Measurements from ENCODE around the gene SCN8A.
"Not testable (repeated sequence)": the region's sequence is repeated elsewhere in the genome, so short reads cannot be mapped to it uniquely, and the experiment has no call there.

SCN8A gene

DNA sequence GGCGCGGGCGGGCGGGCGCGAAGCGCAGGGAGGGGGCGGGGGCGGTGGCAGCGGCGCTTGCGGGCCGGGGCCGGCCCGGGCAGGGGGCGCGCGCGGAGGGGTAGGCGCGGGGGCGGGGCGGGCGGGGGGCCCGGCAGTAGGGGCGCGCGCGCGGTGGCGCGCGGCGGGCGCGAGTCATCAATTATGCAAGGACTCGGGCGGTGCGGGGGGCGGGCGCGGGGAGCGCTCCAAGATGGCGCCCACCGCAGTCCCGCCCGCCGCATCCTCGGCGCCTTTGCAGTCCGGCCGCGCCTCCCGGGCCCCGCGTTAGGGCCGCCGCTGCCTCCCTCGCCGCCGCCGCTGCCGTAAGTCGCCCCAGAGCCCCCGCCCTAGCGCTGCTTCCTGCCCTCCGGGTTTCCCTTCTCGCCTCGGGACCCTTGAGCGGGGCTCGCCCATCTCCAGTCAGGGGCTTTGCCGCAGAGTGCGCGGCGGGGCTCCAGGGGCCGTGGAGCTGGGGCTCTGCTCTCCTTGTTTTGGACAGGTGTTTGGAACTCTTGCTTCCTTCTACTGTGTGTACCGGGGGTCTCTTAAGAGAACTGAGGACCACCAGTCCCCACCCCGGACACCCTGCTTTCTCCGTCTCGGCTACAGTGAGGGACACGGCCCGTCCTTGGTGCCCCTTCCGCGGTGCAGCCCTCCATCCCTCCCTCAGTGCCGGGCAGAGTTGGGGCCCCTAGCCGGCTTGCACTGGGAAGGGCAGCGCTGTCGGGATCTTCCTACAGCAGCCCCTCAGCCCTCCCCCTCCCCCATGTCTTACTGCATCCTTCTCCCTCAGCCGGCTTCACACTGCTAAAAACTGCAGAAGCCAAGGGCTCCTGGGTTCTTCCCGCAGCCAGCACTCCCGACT lies at the start of gene SCN8A:
Gene SCN8A (plus strand): TSS at position 218 of the 886 bp plus-strand sequence. CDS start 71,585 bp downstream, outside the sequence.
- DNase-seq: peak; percentile 77

DNA sequence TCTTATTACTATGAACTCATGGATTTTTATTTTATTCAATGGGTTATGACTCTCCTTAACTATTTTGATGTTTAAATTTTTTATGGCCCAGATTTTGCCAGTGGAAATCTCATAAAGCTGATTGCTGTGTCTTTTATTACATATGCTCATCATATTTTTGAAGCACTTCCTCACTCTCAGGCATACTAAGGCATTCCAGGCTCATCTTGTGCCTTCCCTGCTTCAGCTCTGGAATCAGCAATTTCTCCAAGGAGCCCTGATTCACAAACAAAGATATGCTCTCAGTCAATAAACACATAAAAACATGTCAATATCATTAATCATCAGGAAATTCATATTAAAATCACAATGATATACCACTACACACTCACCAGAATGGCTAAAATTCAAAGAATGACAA lies 44.9 kb upstream of the SCN8A start:
- DNase-seq: no peak

DNA sequence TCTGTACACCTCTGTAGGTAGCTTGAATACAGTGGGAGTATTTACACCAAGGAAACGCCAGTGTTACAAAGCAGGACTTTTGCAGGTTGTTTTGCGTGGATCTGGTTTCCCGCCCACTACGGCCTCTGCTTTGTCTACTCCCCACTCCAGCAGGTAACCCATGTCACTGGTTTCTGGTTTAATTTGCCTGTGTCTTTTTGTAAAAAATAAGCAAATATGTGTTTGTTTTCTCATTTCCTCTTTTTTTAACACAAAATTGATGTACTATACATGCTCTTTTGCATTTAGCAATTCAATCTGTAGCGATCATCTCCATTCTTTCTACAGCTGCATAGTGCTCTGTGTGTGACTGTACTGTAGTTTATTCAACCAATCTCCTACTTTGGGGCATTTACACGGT lies 43.4 kb upstream of the SCN8A start:
- no peak for DNase-seq

DNA sequence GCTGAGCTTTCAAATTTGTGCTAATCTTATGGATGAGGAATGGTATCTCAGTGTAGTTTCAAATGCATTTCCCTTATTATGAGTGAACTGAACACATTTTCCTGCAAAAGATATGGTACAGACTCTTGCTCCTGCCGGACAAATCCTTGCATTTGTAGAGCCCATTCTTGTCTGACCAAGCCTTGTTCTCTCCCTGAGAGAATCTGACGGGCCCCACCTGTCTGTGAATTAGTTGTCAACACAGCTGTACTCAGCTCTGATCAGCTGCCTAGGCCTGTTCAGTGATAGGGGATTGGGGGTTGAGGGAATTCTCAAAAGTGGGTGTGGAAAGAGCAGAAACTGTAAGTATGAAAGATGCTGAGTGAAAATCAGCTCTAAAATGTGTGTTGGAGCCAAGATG lies 42.8 kb upstream of the SCN8A start:
- DNase-seq: no peak

DNA sequence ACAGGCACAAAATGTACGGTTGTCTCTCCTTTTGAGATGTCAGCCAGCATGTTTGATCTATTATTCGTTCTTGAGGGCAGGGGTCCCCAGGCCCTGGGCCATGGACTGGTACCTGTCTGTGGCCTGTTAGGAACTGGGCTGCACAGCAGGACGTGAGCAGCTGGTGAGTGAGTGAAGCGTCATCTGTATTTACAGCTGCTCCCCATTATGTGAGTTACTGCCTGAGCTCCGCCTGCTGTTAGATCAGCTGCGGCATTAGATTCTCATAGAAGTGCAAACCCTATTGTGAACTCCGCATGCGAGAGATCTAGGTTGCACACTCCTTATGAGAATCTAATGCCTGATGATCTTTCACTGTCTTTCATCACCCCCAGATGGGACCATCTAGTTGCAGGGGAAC lies 41.4 kb upstream of the SCN8A start:
- DNase-seq: peak; percentile 60

DNA sequence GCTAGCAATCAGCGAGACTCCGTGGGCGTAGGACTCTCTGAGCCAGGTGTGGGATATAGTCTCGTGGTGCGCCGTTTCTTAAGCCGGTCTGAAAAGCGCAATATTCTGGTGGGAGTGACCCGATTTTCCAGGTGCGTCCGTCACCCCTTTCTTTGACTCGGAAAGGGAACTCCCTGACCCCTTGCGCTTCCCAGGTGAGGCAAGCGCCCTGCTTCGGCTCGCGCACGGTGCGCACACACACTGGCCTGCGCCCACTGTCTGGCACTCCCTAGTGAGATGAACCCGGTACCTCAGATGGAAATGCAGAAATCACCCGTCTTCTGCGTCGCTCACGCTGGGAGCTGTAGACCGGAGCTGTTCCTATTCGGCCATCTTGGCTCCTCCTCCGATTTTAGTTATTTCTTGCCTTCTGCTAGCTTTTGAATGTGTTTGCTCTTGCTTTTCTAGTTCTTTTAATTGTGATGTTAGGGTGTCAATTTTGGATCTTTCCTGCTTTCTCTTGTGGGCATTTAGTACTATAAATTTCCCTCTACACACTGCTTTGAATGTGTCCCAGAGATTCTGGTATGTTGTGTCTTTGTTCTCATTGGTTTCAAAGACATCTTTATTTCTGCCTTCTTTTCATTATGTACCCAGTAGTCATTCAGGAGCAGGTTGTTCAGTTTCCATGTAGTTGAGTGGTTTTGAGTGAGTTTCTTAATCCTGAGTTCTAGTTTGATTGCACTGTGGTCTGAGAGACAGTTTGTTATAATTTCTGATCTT lies 22.6 kb upstream of the SCN8A start:
- not testable (repeated sequence) for DNase-seq

DNA sequence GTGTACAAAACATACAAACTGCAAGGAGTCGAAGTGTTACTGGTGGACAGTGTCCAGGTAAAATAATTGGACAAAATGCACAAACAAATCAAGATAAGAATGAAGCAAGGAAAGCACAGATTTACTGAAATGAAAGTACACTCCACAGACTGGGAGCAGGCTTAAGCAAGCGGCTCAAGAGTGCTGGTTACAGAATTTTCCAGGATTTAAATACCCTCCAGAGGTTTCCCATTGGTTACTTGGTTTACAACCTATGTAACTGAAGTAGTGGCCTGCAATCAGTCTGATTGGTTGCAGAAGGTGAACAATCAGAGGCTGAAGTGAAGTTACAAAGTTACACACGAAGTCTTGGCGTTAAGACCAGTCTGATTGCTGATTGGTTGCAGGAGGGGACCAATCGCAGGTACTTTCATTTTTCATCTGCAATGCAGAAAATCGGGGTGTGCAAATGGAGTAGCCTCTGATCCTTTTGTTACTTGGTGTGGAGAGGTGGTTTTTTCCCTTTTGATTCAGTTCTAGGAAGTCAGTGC lies 11.6 kb upstream of the SCN8A start:
- no peak for DNase-seq

DNA sequence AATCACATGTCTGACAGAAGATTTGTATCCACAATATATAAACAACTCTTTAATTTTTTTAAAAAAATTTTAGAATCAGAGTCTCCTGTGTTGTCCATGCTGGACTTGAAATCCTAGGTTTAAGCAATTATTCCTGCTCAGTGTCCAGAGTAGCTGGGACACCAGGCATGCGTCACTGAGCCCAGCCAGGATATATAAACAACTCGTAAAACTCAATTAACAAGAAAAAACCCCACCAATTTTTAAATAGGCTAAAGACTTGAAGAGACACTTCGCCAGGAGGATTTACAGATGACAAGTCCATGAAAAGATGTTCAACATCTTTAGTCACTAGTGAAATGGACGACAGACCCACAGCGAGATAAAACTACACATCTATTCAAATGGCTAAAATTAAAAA lies 2.0 kb upstream of the SCN8A start:
- no peak for DNase-seq

DNA sequence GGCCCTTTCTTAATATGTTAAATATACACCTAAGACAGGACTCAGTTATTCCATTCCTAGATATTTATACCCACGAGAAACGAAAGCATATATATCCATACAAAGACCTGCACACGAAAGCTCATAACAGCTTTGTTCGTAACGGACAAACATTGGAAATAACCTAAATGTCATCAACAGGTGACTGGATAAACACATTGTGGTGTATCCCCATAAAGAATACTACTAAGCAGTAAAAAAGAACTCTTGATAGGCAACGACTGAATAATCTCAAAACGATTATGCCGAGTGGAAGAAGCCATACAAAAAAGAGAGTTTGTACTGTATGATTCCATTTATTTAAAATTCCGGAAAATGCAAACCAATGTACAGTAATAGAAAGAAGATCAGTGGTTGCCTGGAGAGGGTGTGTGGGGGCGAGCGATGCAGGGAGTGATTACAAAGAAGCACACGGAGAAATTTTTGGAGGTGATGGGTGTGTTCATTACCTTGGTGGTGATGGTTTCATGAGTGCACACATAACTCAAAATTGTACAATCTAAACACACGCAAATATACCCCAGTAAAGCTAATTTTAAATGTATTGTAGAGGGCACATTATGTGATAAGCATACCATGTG lies 1.4 kb upstream of the SCN8A start:
- no peak for DNase-seq

DNA sequence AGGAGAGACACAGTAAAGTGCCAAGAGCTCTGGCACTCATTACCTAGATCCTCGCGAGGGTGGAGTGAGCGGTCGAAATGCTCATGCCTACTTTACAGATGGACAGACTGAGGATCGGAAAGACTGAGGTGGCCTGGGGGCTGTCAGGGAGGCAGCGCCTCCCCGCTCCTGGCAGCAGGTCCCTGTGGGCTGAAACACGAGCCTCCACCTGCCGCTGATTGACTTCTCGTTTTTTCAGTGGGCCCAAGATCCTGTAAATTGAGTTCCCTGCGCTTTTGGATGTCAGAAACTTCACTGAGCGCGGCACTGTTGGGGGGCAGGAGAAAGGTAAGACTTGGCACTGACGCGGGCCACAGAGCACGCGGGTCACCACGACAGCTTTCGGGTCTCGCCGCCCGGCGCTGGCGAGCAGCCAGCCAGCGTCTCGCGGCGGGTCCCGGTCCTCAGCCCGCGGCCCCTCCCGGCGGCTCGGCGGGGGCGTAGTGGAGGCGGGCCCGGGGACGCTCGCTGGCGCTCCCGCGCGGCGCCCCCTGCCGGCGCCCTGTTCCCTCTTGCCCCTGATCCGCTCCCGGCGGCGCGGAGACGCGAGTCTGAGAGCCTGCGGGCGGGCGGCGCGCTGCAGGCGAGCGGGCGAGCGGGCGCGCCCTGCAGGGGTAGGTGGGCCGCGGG lies 552 bp upstream of the SCN8A start:
- peak; percentile 79 for DNase-seq

DNA sequence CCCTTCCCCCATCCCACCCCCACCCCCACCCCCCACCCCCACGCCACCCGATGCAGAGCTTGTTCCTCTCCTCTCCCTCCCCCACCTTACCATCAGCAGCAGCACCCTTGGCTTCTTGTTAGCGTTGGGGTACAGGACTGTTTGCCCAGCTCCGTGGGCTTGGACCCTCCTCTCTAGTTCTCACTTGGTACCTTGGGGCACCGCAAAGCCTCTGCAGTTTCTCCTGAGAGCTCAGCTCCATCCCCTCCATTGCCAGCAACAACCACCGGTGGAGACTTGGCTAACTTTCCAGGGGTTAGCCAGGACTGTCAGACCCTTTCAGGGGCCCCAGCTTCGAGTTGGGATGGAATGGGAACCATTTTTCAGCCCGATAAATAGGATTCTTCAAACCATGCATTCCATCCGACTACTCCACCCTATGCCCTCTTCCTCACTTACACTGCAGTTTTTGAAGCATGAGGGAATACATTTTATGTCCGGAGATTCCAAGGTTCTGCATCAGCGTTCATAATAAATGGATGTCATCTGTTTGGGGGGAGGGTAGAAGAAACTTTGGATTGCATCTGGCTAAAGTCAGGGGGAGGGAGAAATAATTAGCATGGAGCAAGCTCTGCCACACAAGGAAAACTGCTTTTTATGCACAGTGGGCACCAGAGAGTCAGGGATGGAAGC lies 1.1 kb downstream of the SCN8A start:
- no peak for DNase-seq

DNA sequence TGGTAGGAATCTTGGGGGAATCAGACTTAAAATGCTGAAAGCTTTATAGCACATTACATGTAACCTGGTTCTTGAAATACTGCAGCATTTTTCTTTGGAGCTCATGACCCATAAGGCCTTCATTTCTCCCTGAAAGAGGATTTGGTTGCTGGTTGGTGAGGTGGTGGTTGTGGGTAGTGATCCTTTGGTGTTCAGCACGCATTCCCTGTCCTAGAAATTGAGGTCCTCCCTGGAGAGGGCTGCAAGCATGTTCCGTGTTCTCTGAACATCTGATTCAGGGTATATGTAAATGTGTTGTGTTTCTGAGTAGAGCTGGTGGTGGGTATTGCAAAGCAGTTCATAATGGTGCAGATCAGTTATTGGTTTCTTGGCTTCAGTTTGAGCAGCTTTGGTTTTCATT lies 2.0 kb downstream of the SCN8A start:
- DNase-seq: no peak

DNA sequence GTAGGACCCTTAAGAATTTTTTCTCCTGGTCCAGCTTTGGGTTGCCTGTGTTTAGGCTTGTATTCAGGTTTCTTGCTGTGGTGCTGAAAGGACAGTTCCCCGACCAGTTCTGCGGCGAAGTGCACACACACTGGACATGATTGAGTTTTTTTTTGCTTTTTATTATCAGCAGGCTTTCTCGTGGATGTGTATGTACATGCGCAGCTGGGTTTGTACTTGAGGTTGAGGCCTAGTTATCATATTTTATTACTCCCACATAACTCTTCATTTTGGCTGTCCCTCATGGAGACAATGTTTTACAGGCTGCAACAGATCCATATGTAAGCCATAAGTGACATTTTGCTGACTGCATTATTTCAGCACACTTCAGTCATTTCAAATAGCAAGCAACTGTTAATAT lies 2.5 kb downstream of the SCN8A start:
- no peak for DNase-seq

DNA sequence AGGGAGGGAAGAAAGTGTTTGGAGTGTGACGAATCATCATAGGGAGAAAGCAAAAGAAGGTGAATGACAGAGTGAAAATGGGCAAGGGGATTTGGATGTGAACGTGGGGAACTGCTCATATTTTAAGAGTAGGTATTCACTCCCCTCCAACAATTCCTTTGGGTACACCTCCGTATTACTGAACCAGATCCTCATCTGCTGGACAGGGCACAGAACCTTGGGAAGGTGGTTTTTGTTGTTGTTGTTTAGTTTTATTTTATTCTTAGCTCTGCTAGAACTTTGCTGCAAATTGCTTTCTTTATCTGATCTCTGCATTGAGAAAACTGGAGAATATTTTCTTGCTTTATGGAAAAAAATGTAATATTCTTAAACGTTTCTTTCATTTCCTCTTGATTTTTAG lies 7.1 kb downstream of the SCN8A start:
- DNase-seq: no peak

DNA sequence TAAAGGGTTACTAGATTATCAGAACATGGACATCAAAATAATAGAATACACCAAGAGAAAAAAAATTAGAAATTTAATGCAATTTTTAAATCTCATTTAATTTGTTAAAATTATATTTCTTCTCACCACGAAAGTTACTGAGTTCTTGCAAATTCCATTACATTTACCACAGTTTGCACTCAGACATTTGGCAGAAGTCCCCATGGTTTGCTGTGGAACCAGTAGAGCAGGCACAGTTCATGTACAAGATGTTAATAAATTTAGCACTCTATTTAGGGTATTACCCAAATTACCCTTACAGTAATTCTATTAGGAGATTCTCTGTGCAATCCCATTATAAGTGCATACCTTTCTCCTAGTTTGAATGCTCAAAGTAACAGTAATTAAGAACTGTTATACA lies 9.7 kb downstream of the SCN8A start:
- no peak for DNase-seq

DNA sequence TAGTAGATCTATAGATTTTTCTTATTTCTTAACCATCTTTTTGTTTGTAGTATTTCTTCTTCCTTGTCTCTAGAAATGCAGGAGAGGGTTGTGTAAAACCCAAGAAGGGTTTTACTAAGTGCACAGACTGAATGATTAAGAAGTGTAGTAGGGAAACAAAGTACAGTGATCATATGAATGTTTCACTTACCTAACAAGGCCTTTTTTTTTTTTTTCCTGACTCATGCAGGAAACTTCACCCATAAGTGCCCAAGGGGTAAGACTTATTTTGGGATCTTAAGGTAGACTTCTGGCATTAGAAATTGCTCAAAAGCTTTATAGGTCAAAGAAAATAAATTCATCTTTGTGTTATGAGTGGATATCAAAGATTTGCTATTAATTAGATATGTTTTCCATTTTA lies 10.2 kb downstream of the SCN8A start:
- no peak for DNase-seq

DNA sequence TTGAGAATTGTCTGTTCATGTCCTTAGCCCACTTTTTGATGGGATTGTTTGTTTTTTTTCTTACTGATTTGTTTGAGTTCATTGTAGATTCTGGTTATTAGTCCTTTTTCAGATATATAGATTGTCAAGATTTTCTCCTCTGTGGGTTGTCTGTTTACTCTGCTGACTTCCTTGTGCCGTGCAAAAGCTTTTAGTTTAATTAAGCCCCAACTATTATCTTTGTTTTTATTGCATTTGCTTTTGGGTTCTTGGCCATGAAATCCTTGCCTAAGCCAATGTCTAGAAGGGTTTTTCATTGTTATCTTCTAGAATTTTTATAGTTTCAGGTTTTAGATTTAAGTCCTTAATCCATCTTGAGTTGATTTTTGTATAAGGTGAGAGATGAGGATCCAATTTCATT lies 14.9 kb downstream of the SCN8A start:
- DNase-seq: not testable (repeated sequence)

DNA sequence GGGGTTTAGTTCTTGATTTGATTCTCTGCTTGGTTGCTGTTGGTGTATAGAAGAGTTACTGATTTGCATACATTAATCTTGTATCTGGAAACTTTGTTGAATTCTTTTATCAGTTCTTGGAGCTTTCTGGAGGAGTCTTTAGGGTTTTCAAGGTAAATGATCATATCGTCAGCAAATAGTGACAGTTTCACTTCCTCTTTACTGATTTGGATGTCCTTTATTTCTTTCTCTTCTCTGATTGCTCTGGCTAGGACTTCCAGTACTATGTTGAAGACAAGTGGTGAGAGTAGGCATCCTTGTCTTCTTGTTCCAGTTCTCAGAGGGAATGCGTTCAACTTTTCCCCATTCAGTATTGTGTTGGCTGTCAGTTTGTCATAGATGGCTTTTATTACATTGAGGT lies 16.2 kb downstream of the SCN8A start:
- DNase-seq: not testable (repeated sequence)

DNA sequence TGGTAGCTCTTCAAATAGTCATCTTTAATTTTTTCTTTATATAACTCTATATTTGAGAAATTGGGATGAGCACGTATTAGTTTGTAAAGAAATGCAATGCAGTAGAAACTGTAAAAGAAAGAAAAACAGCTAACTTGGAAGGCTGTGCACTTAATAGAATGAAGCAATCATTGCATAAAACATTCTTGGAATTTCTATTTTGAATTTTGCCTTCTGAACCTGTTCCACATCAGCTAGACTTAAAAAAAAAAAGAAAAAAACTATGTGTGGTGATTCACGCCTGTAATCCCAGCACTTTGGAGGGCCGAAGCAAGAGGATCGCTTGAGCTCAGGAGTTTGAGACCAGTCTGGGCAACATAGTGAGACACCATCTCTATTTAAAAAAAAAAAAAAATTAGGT lies 29.4 kb downstream of the SCN8A start:
- no peak for DNase-seq

DNA sequence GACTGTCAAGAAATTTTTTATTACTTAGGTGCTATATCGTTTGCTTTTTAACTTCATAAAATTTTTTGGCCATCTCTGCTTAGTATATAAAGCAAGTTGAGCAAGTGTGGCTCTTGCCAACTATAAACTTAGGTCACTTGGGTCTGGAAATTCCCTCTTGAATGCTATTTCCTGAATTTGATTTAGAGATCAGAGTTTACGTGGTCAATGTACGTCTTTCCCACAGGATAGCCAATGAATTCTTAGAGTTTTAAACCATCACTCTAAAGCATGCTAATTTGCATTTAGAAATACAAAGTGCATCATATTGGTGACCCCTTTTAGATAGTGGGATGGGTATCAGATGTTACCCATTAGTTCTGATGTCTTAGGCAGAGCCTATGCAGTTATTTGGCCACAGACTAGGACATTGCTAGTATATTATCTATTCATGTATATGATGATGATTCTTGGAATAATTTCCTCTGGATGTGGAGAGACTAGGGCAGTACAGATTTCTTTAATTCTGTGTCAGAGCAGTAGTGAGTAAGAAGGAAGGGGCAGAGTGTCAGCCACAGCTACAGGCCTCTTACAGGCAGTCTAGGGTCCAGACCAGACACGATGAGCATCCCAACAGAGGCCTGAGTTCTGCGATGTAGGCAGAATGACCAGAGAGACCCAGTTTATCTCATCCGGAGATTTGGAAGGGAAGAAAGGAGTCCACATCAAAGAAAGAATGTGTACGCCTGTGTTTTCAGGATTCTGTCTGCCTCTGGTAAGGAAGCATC lies 30.3 kb downstream of the SCN8A start:
- DNase-seq: no peak

DNA sequence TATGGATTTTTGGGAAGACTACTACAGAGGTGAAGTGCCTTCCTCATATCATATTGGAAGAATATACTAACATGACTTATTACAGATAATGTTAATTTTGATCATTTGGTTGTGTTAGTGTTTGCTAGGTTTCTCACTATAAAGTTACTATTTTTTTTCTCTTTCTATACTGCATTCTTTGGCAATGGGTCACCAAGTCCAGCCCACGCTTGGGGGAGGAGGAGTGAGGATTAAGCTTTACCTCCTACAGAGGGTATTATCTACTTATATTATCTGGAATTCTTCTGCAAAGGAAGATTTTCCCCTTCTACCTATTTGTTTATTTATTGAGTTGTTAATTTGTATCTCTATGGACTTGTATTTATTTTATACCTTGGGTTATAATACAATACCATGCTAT lies 31.5 kb downstream of the SCN8A start:
- no peak for DNase-seq

DNA sequence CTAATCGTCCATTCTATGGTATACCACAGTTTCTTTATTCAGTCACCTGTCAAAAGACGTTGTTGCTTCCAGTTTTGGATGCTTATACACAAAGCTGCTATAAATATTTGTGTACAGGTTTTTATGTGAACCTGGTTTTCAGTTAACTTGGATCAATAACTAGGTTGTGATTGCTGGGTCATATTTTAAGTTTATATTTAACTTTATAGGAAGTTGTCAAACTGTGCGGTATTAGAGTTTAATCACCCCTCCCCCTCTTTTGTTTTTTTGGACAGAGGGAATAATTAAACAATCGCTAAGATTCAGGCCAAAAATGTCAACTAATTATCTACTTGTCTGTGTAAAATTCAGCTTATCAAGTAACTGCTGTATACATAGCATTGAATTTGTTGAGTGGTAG lies 34.3 kb downstream of the SCN8A start:
- DNase-seq: no peak

All from COR-L47 (cell line).